Prostate gland (tissue), 2 donors: Measurements from ENCODE around the gene SLC38A5.

Experiments used
- POLR2A ChIP-seq: fragments of 450-650 bp; IDR thresholded peaks from one replicate; pipeline ENCODE4 v1.6.1; 2016; ENCODE audit warnings: antibody characterized with exemption, mild to moderate bottlenecking
- POLR2AphosphoS5 ChIP-seq: sonication (generic); formaldehyde crosslinking; IDR thresholded peaks from one replicate; pipeline ENCODE4 v1.6.1; 2017; ENCODE audit warnings: antibody characterized with exemption
- TF ChIP-seq, protein P1 (sequence below), 4 experiments: fragments of 200-600 bp in 2 of 4; fragments of 450-650 bp in 2 of 4; sonication (generic) in 2 of 4; IDR thresholded peaks; 1 replicate in 3 of 4; 2 replicates in 1 of 4; pipeline ENCODE4 v1.5.1; 2016 to 2019; ENCODE audit warnings: antibody characterized with exemption in 4 of 4, mild to moderate bottlenecking in 2 of 4, moderate library complexity in 2 of 4

GRCh38 chrX:48480142-48480541 lies 10.1 kb upstream of the SLC38A5 start:
- TF ChIP-seq POLR2AphosphoS5 = no peak
- TF ChIP-seq, protein P1, sequence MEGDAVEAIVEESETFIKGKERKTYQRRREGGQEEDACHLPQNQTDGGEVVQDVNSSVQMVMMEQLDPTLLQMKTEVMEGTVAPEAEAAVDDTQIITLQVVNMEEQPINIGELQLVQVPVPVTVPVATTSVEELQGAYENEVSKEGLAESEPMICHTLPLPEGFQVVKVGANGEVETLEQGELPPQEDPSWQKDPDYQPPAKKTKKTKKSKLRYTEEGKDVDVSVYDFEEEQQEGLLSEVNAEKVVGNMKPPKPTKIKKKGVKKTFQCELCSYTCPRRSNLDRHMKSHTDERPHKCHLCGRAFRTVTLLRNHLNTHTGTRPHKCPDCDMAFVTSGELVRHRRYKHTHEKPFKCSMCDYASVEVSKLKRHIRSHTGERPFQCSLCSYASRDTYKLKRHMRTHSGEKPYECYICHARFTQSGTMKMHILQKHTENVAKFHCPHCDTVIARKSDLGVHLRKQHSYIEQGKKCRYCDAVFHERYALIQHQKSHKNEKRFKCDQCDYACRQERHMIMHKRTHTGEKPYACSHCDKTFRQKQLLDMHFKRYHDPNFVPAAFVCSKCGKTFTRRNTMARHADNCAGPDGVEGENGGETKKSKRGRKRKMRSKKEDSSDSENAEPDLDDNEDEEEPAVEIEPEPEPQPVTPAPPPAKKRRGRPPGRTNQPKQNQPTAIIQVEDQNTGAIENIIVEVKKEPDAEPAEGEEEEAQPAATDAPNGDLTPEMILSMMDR (IDR thresholded peaks at IDR 0.05) = no peak
- TF ChIP-seq POLR2A = no peak
